Hematopoietic multipotent progenitor cell treated with erythropoietin and hydrocortisone succinate and interleukin-3 and kit ligand, for 6 days (in vitro differentiated cells): ENCODE data around the gene ATG7.
A peak's percentile ranks its signal among the peaks of the same experiment; 100 is the strongest.
"Not testable (repeated sequence)": the region's sequence is repeated elsewhere in the genome, so short reads cannot be mapped to it uniquely, and the experiment has no call there.

Source experiments
- DNase-seq: peaks from one replicate; pipeline ENCODE4 v3.0.0-alpha.2; 2015

The ATG7 gene

DNA sequence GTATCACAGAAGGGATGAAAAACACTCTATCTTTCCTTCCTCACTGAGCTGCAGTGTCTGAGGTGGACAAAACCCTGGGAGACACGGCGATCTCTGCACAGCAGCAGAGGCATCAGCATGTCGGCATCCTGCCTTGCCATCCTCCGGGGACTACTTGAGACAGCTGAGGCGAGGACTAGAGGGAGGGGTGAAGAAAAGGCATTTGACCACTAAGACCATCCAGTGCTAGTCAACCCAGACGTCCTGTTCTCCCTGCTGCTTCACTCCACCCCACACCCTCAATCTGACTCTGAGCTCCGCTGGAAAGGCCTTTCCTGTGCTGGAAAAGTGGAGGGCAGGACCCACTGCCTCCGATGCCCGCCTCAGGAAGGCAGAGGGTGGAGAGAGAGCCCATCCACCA is 304.3 kb downstream of the ATG7 start:
- DNase-seq, result no peak

- DNase-seq, result no peak
Measured at GRCh38 chr3:11578169-11578568, 306.0 kb downstream of the ATG7 start.

- no peak for DNase-seq
Measured at GRCh38 chr3:11580645-11581044, 308.4 kb downstream of the ATG7 start.

DNA sequence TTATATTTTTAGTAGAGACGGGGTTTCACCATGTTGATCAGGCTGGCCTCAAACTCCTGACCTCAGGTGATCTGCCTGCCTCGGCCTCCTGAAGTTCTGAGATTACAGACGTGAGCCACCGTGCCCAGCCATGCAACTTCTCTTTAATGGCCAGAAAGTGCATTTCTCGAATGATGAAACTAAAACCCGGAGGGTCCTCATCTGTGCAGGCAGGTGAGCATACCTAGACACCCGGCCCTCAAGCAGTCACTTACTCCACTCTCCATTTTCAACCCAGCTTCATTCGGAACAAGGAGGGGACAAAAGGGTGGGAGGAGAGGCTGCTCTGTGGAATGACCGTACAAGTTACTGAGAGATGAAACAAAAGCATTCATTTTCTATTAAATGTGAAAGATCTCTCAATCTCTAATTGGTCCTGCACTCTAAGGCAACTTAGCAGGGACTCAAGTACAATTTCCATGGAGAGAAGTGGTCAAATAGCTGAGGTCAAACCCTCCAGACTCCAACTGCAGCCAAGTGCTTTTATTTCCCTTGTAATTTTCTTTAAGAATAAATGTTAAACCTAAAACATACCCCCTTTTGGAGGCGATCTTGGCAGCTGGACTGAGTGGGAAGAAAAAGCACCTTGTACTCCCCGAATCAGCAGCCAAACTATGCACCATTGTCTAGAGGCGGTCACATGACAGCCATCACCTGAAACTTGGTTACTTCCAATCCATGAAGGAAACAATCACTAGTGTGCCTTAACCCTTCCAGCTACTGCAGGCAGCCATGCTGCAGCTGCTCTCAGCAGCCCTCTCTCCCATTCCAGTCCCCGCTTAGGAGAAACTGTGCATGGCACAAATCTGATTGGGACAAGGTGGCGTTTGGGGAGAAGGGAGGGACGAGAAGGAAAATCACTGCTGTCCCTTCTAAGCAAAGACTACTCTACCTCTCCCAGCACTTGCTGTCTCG is 309.3 kb downstream of the ATG7 start:
- DNase-seq, result no peak

DNA sequence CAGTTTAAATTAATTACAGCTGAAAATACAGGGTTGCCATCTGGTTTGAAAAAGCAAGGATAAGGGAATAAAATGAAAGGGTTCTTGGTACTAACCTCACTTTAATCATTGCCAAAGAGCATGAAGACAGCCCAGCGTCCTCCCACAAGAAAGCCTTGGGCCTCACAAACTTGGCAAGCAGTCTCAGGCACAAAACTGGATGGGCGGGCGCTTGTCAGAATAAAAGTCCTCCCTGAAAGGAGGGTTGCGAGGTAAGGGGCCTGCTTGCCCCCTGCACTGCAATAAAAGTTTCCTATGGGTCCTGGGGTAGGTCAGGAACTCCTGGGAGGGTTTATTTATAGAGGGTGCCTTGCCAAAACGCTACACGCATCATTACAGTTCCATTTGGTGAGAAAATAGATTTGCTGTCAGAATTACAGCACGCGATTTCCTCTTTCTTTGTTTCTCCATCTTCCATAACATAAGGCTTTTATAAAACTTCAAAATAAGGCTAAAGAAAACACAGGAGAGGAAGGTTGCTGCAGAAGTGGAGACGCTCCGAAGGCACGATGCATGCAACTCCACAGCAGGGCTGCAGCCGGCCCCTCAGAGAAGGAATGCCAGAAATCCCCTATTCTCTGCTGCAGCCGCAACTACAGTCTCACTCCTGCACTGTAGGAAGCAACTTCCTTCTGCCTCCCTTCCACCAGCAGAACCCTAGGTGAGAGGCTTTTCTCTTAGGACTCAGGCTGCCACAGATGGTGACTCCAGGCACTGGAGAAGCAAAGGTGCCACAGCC is 310.2 kb downstream of the ATG7 start:
- peak; percentile 72 for DNase-seq

GRCh38 chr3:11583235-11583634 is 311.0 kb downstream of the ATG7 start:
- no peak for DNase-seq

GRCh38 chr3:11583638-11584046 is 311.4 kb downstream of the ATG7 start:
- no peak for DNase-seq

DNA sequence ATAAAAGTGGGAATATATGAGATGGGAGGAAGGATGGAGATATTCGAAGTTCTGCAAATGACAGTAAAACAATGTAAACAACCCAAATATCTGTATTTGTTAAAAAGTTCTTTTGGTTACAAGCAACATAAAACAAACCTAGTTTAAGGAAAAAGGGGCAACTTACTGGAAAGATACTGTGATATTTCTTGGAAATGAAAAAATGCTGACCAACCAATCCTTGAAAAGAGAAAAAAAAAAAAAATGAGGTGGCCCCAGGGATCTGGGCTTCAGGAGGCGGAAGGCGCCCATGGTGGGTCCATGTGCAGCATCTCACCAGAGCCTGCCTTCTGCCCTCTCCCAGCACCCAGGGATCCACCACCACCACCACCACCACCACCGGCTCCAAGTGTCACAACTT is 312.4 kb downstream of the ATG7 start:
- no peak for DNase-seq

- no peak for DNase-seq
Measured at GRCh38 chr3:11587766-11588165, 315.6 kb downstream of the ATG7 start.

DNA sequence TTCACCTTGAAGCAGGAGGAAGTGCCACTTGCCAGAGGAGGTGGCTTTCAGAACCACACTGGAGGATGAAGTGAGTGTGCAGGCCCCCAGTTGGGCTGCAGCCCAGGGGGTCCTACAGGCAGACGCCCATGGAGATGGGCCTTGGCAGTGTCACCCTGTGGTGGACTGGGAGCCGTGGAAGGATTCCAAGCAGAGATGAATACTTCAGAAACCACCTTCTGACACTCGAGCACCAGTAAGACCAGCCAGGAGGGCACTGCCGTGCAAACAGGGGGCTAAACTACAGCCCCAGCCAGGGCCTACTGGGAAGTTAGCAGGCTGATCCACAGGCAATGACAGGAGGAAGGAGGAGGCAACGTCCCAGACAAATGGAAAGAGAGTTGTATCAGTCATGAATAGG is 316.1 kb downstream of the ATG7 start:
- DNase-seq, result no peak

DNA sequence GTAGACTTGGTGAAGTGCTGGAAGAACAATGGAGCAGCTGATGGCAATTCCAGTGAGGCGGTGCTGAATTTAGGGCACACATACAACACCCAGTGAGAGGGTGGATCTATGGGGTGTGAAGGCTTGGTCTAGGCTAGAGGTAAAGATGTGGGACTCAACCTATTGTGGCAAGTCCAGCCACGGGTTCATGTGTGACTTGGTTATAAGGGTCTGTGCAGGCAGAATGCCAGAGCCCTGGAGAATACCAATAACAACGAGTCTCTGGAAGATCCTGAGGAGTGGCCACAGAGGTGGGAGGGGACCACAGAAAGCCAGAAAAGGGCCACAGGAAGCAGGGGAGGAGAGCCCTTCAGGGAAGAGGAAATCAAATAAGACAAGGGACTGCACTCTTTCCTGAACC is 316.6 kb downstream of the ATG7 start:
- no peak for DNase-seq

DNA sequence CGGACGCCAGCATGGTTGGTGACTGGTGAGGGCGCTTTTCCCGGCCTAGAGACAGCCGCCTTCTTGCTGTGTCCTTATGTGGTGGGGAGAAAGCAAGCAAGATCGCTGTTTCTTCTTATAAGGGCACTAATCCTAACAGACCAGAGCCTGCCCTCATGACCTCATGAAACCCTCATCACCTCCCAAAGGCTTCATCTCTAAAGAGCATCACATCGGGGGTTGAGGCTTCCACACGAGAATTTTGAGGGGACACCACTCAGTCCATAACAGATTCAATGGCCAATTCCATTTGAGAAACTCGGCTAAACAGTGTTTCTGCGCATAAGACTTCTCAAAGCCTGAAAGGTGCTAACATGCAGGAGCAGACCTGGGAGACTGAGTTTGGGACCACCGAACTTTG is 317.5 kb downstream of the ATG7 start:
- no peak for DNase-seq

GRCh38 chr3:11591002-11591355 is 318.8 kb downstream of the ATG7 start:
- DNase-seq, result no peak

DNA sequence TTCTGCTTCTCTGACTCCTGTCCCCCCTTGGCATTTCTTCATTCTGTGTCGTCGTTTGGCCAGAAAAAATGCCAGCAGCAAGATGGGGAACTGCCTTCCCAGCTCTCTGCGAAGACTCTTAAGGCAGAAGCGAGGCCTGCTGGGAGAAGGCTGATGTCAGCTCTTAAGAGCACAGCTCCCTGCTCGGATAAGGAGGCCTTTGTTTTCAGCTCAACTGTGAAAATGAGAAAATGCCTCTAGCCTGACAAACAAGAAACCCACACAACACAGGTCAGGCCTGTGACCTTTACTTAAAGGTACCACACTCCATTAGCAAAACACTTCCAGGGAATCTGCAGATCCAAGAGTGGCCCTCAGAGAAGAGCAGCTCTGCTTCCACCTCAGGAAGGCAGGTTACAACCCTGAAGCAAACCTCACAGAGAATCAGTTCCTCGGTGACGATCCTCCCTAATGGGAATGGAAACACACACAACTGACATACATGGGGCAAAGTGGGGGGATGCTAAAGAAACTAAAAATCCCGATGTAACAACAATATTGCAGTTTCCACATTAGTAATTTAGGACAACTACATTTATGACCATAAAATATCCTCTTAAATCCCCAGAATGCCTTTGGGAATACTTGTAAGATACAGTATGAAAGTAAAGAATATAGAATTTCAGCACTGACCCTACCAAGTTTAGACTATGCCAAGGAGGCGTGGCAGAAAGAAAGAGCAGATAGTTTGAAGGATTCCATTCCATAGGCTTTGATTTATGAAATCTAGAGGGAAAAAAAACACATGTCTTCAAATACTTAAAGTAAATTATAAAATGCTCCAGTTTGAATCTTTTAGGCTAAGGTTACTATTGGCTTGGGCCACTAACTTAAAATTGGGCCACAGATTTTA is 319.4 kb downstream of the ATG7 start:
- no peak for DNase-seq

- DNase-seq, result no peak
Measured at GRCh38 chr3:11592445-11593298, 320.5 kb downstream of the ATG7 start.

DNA sequence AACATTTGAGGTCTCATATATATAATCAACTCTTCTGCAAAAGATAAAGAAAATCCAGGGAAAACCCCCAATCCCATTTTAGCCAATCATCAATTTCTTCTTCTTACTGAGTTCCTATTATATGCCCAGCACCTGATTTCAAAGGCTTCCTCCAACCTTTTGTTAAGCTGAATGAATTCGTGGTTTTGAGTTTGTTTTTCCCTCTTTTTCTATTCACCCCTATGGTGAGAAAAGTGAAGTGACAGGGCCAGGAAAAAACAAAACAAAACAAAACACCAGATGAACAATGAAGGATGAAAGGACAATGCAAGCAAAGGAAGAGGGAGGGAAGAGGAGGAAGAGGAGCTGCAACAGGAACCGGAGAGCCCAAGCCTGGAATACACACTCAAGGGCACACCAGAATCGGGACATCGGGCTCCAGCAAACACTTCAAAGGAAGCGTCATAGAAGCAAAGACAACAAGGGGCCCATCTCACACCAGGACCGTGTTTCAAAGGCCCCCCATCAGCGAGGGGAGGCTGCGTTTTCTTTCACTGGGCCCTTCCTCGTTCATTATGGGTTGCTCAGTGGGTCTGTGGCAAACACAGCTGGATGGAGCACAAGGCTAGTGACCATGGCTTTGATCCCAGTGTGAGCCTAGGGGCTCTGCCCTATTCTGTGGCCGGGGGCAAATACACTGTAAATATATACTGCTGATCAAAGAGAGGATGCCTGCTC is 321.3 kb downstream of the ATG7 start:
- DNase-seq, result no peak

DNA sequence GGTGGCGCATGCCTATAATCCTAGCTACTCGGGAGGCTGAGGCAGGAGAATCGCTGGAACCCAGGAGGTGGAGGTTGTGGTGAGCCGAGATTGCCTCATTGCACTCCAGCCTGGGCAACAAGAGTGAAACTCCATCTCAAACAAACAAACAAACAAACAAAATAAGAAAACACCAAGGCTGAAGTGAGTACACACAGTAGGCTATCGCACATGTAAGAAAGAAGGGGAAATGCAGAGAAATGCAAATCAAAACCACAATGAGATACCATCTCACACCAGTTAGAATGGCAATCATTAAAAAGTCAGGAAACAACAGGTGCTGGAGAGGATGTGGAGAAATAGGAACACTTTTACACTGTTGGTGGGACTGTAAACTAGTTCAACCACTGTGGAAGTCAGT is 322.8 kb downstream of the ATG7 start:
- not testable (repeated sequence) for DNase-seq

- DNase-seq, result peak; percentile 46
Measured at GRCh38 chr3:11596387-11596786, 324.2 kb downstream of the ATG7 start.

DNA sequence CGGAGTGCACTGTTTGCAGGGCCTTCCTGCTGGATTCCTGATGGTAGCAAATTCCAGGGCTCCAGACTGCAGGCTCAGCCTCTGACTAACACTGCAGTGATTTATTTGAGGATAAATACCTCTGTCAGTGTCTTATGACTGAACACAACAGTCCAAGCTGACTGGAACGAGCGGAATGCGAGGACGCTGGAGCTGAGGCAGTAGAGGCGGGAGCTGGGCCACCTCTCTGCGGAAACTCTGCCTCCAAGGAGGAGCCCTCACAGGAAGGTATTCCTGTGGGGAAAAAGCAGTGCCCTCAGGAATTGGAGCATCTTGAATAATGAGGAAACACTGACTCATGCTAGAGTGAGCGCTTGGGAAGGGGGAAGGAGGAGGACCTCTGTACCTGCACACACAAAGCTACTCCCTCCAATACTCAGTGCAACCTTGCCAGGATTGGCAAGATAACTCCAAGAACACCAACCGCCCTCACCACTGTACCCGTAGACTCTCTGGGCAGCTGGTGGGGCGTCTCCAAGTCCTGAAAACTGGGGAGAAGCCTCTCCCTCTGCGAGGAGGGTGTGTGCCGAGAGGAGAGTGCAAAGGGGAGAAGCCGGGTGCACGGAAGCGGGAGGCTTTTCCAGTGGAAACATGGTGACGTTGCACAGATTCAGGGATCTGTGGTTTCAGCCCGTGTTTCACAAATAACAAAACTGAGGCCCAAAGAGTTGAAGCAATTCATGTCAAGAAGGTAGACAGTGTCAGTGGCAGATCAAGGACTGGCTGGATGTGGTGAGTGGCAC is 328.5 kb downstream of the ATG7 start:
- no peak for DNase-seq

- peak; percentile 18 for DNase-seq
Measured at GRCh38 chr3:11601446-11602238, 329.4 kb downstream of the ATG7 start.
